SIG-M5 treated with dmso at 0.1 percent for 504 hours (cell line): ENCODE results near the gene PCGF5.
"Not testable (repeated sequence)": the region's sequence is repeated elsewhere in the genome, so short reads cannot be mapped to it uniquely, and the experiment has no call there.

ENCODE experiments used
- DNase-seq: peaks from one replicate; lab custom pipeline; 2025; ENCODE audit not compliant: unreplicated experiment; lab: John Stamatoyannopoulos, UW

Gene PCGF5

DNA sequence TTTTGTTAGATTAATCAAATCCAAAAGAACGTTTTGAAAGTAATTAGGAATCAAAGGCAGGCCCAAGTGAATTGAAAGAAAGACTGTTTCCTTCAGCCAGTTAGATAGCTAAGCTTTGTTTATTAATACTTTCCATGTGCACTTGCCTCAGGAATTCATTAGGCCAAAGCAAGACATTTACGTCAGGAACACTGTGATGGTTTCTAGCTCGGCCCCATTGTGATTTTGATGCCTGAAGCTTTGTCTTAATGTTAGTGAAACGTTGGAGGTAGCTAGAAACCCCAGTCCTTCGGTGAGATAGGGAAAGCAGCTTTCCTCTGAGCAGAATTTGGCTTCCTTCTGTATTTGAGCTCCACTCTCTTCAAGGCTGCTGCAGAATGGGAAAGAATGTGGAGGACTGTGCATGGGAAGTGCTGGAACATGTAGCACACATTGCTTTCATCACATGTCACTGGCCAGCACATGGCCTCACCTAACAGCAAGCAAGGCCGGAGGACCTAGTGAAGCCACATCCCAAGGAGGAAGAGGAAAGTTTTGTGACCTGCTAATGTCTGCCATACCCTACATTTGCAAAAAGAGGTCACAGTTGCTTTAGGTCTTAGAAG lies 64.1 kb downstream of the PCGF5 start:
- DNase-seq, result no peak

- no peak for DNase-seq
These were observed 66.1 kb downstream of the PCGF5 start for GRCh38 chr10:91286572-91286971.

GRCh38 chr10:91287276-91287675 lies 66.8 kb downstream of the PCGF5 start:
- DNase-seq, result no peak

DNA sequence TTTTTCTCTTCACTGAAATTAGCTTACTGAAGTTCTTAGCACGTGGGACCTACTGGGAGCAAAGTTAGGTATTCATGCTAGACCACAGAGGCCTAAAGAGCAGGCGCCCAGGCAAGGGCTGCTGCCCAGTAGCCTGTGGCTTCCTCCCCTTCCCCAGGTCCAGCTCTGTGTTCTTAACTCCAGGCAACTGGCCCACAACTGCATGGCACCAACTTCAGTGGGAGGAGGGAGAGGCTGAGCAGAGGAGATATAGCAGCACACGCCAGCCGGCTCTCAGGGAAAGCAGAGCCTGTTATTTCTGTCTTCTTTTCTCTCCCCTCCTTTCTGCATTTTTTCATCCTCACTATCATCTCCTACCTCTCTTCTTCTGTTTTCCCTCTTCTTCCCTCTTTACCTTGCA lies 67.4 kb downstream of the PCGF5 start:
- DNase-seq, result no peak

GRCh38 chr10:91289305-91289704 lies 68.8 kb downstream of the PCGF5 start:
- no peak for DNase-seq

DNA sequence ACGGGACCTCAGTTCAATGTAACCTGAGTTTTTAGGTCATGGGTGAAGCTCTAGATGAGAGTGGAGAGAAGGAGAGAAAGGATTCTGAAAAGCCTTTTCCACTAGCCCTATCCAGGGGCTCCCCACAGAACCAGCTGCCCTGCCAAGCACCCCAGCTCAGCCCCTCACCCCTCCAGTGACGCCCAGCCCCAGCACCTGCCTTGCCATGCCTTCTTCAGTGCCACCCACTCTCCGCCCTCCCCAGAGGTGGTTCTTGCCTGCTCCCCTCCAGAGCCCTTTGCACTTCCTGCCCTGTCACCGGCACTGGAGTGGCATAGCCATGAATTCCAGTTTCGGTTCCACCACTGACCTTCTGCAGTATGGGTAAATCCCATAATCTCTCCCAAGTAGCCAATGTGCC lies 70.1 kb downstream of the PCGF5 start:
- DNase-seq, result no peak

GRCh38 chr10:91294134-91294906 lies 73.9 kb downstream of the PCGF5 start:
- no peak for DNase-seq

- no peak for DNase-seq
These were observed 74.9 kb downstream of the PCGF5 start for GRCh38 chr10:91295346-91295745.

GRCh38 chr10:91296471-91296870 lies 76.0 kb downstream of the PCGF5 start:
- no peak for DNase-seq

DNA sequence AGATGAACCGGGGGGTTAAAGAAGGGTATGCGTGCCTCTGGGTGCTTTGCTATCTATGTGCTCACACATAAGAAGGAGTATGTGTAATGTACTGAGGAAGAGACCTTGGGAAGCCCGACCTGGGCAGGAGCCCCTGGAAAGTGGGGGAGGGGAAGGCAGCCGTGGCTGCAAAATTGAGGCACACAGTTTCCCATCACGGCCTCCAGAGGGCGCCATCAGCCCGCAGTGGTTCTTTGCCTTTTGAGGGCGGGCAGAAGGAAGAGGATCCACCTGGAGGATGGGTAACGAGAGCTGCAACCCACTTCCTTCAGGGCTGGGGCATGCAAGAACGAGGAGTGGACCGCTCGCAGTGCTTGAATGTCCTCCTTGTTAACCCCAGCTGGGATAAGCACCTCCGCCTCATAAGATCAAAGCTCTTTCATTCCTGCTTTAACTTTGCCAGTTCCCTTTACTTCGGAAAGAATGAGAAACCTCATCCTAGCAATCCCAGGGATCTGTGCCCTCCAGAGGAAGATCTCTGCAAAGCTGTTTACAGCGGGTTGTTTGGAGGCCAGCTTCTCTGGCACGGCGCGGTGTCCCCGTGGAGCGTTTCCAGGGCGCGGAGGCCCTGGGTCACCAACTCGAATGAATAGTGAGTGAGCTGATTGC lies 77.9 kb downstream of the PCGF5 start:
- DNase-seq, result peak; percentile 65

DNA sequence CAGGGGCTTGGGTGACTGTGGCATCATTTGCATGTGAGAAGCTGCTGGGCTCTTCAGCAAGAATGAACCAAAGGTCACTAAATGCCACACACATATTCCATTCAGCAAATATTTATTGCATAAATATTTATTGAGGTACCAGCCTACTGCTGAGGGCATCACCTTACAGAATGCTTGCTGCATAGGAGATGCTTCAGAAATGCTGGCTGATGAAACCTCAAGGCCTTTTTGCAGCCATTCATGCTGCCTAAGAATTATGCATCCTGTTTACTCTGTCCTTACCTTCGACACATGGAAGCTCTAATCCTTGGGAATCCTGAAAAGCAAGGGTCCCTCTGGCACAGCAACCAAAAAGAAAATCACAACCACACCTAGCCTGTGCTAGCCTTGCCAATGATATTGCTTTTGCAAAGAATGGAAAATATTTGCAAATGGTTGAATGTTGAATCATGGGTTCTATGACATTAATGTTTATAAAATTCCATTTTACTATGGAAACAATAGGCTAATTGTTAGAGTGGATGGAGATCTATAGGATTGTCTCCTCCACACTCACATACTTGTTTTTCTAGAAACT lies 79.6 kb downstream of the PCGF5 start:
- DNase-seq, result no peak

DNA sequence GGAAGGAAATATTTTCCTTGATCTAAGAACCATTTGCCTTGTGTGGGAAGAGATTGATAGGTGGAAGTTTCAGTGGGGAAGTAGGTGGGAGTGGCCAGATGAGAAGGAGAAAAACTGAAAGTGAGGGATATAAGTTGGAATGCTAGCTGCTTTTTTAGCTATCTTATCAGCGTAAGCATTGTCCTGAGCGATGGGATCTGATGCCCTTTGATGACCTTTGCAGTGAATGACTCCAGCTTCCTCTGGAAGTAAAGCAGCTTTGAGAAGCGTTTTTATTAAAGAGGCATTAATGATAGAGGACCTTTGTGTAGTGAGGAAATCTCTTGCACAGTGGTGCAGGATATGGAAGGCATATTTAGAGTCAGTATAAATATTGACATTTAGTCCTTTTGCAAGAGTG lies 82.5 kb downstream of the PCGF5 start:
- DNase-seq, result not testable (repeated sequence)

DNA sequence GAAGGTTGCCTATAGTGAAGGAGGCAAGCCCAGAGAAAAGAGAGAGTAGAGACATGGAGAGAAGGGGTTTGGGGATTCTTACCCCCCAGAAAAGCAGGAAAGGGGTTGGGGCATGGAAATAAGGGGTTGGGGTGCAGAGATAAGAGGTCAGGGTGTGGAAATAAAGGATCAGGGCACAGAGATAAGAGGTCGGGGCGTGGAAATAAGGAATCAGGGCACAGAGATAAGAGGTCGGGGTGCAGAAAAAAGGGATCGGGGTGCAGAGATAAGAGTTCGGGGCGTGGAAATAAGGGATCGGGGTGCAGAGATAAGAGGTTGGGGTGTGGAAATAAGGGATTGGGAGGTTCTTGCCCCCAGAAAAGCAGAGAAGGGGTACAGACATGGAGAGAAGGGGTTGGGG lies 85.5 kb downstream of the PCGF5 start:
- not testable (repeated sequence) for DNase-seq

- no peak for DNase-seq
These were observed 87.0 kb downstream of the PCGF5 start for GRCh38 chr10:91307489-91307888.

DNA sequence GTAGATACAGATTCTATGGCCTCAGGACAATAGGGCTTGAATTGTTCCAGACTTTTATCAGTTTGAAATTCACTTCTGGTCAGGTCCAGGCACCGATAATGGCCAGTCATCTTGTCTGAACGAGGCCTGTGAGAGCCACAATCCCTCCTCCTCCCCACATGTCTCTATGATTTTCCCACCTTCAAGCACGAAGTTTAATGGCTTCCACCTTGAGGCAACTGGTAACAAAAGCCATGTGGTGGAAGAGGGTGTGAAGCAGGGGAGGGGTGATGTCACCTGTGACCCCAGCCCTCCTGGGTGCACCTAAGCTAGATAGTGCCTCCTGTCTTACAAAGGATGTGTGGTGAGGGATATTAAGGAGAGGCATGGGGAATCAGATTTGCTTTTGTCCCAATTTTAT lies 89.2 kb downstream of the PCGF5 start:
- DNase-seq, result no peak

DNA sequence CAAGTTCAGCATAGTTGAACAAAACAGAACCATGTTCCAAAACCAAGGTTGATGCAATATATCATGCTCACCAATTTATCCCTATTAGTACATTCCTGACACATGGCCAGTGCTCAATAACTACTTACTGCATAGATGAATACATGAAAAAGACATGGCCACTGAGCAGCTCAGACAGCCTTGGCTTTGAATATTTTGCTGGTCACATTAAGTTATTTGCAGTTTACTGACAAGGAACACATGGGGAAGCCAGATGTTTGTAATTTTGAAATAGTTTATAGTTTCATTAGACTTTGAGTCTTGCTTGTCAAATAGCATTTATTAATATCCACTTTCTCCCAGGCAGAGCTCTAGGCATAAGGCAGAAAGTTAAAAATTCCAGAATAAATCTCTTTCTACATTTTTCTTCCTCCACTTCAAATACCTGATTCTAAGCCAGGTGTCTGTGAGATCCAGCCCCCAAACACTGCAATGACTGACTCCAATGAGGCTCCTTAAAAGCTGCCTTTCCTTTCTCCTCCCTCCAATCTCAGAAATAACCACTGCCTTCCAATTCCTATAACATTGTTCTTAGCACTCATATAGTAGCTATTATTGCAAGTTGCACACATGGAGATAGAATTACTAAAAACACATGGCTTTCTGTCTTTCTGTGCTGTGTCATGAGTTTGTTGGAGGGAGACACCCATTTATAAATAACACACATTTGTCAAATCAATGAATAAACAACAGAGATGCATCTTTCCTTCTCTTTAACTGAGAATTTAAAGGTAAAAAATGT lies 91.3 kb downstream of the PCGF5 start:
- DNase-seq, result no peak

DNA sequence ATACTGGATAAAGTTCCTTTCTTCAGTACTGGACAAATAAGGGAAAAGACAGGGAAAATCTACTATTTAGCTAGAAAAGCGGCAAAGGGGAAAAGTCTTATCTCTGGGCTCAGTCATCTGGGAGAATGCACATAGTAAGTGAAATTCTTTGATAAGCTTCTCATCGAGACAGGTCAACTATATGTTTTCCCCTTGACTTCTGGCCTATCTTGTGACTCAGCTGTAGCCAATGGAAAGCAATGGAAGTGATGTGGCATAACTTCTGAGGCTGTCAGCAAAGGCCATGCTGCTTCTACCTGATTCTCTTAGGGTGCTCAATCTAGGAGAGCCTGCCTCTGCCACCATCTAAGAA lies 91.9 kb downstream of the PCGF5 start:
- no peak for DNase-seq

DNA sequence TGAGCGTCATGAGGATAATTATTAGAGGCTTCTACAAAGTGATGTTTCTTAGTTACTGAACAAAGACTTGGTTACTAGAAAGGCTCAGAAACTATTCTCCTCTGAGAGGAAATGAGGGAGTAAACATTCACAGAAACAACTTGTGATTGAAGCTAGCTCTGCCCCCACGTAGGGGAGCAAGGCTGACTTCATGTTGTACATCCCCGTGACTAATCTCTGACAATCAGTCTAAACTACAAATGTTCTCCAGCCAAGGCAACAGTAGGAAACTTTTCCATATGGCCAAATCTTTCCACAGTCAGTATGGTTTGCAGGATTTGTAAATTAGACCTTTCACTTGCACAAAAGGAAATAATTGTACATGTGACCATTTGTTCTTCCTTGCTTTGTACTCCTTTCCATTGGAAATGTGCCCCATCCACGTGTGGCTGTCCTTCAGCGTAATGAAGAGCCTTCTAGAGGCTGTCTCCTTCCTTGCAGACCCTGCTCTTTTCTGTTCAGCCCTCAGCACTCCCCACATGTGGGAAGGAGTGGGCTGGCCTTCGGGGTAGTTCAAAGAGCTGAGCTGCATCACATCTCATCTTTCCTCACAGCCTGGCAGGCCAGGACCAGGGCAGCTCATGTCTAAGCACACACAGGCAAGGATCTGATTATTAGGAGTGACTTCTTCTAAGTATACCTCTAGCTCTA lies 93.5 kb downstream of the PCGF5 start:
- no peak for DNase-seq

DNA sequence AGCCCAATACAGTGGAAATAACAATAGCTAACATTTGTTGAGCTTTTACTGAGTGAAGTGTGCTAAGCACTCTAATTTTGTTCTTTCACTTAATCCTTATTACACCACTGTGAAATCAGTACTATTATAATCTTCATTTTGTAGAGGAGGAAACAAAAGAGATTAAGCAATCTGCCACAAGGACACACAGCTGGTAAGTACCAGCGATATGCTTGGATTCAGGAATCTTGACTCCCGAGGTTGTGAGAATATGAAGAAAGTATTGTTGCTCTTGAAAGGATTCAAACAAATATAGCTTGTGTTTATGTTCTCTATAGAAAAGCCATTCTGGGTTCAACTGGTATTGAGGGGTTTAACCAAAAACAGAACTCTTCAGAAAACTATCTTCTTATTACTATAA lies 96.0 kb downstream of the PCGF5 start:
- DNase-seq, result no peak

DNA sequence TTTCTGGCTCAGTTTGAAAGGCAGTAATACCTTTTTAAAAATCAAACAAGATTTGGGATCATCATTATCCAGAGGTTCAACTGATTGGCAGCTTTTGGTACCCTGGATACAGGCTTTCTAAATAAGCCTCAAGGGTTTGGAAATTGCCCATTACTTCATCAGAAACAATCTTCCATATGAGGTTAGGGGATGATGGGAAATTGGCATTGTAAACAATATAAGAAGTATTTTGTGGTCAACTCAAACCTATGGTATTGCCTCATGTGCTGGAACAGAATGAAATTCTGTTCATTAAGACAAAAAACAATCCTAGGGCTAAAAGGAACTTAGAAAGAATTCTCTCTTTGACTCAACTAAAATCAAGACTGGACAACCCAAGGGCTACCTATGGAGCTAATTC lies 97.1 kb downstream of the PCGF5 start:
- no peak for DNase-seq

GRCh38 chr10:91319336-91319735 lies 98.9 kb downstream of the PCGF5 start:
- DNase-seq, result no peak
